Activated CD4-positive, alpha-beta T cell treated with anti-CD3 and anti-CD28 coated beads for 48 hours (primary cell): ENCODE measurements around the gene RYR3.
A peak's percentile ranks its signal among the peaks of the same experiment; 100 is the strongest.

Experiments used
- DNase-seq: peaks from one replicate; pipeline ENCODE4 v3.0.0-alpha.2; 2020

The RYR3 gene

DNA sequence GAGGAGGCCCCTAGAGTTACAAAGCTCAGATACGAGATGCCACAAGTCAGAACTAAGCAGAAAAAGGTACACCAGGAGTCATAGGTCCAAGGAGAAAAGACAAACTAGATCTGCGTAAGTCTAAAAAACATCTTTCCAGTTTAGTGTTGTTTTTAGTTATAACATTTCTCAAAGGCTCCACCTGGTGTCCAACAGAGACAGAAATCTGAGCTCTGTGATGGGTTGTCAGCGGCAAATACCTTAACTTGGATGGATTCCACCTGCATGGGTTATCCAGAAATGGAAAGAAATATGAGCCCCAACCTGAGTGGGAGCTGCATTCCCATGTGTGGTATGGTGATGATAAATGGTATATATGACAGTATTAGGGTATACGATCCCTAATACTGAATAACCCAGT, 418.9 kb downstream of the RYR3 start:
- DNase-seq = no peak

DNA sequence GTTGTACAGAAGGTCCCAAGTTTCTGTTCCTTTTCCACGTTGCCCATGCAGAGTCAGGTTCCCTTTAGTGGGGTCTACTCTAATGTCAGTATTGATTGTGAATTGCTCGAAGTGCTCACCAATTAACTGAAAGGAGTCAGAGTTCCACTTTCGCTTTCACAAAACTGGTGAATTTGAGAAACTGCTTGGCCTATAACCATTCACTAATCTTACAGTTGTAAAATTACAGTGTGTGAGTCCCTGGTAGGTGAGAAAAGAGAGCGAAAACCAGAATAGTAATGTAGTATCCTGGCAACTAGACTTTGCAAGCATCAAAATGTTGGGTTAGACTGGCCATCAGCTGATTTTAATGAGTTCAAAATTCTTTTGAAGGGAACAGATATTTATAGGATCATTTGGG, 420.0 kb downstream of the RYR3 start:
- no peak for DNase-seq

DNA sequence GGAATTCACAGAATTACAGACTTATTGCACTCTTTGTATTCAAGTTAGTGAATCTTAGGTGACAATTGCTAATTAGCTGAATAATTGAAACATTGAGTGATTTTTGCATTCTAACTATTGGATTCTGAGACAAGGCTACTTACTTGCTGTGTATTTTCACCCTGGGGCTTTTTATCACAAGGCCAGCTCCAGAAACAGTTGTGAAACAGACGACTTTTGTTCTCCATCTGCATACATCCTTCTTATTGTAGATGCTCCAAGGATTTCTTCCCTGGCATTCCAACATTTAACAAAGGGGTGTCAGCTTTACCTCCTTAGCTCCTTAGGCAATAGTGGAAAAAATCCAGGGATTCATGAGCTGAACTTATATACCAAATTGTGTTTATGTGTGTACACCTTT, 424.4 kb downstream of the RYR3 start:
- no peak for DNase-seq

DNA sequence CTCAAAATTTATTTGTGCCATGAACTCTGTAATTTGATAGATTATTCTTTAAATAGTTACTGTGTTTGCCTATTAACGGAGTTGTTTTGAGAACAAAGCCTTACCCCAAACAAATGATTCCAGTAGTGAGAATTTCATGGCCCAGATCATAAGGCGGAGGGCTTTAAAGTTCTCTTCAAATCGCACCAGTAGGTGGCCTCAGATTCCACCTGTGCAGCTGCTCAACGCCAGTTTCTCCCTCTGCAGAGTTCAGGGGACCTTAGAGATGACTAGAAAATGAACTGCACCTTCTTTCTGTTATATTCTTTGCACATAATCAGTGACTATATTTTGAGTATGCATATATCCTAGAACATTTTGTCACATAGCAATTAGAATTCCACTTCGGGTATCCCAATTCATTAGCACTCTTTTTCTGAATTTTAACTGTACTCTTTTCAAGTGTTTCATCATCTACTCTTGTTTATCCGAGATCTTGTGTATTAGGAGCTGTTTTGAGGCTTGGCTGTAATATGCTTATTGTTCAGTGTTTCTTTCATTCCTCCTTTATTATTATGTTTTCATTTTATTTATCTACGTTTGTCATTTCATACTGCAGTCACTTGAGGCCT, 425.0 kb downstream of the RYR3 start:
- peak; percentile 23 for DNase-seq

DNA sequence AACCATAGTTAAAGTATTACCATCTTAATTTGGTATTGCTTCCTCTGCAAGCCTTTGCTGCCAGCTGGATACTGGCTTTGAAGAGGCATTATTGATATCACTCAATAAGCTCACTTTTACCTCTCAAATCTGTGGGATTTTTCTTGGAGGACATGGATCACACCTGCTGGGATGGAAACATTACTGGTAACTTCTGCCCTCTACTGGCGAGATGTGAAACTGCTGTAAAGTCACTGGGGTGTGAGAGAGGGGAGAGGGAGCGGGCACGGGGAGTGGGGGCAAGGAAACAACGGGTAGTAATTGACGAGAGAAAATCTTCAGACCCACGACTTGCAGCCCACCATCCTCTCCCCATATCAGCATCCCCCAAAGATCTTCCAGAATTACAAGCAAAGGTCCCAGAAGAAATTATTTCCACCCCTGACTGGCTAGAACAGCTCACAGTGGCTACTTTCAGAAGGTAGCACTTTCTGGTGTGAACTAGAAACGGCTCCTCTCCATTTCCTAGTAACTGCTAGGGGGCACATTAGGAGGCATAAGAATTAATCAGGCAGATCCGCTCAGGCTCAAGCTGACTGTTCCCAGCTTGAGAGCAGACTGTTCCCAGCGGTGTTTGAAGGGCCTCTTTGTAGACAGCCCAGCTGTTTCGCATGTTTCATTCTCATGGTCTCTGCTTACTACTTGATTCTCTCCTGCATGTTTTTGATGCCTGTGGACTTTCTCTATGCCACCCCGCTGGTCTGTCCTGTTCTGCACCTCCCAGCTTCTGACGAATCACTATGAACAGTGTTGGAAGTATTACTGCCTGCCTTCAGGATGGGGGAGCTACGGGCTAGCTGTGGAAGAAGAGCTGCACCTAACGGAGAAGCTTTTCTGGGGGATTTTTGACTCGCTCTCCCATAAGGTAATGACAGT, 427.2 kb downstream of the RYR3 start:
- peak; percentile 42 for DNase-seq

DNA sequence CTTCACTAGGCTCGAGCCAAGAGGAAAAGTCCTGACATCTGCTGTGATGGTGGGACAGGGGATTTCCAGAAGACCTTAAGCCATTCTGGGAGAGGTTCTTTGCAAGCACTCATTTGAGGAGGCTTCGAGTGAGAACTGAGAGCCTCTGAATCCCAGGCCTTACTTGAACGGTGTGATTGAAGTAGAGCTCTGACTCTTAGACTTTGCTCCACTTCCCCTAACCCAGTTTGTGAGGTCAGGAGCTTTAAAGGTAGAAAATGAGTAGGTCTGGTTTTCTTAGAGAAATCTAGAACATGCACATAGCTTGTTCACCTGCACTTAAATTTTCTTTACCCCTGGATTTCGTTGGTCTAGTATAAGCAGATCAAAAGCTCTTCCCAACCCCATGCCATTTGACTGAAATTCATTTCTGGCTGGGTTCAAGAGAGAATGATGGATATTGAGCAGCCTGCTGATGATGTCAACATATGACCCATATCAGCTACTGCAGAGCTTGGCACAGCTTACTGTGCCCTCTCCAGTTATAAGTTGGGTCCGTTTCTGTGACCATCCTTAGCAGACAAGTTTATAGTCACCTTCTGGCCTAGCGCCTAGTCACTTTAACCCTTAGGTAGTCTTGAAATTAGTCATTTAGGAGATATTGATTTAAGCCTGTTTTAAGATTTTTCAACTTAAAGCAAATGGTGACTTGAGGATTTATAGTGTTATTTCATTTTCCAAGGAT, 428.3 kb downstream of the RYR3 start:
- no peak for DNase-seq

DNA sequence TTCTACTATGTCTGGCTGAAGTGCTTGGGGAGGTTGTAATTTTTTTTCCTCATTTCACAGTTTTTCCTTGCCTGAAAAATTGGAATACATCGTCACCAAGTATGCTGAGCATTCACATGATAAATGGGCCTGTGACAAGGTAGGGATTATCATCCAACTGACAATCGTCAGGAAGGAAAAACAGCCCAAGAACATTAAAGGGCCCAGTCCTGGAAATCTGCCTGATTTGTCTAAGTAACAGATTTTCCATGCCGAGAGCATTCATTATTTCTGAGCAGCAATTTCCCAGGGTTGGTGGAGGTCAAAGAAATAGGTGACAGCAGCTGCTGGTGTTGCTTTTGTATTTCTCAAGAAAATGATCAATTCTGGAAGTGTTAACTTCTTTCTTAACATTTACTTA, 431.5 kb downstream of the RYR3 start:
- no peak for DNase-seq

DNA sequence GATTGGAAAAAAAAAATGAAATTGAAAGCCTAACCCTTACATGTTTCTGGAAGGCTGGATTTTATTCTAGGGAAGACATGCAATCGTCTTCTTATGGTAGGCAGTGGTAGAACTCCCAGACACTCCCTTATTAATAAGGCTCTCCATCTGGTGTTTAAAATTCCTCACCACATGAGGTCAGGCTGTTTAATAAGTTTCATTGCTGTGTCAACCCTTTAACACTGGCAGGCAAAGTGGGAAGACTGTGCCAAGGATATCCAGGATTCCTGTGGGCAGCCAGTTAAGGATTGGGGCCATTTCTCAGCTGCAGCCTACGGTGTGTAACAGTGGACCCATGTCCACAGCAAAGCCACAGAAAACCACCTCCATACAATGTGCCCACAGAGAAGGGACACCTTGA, 432.0 kb downstream of the RYR3 start:
- DNase-seq = no peak

DNA sequence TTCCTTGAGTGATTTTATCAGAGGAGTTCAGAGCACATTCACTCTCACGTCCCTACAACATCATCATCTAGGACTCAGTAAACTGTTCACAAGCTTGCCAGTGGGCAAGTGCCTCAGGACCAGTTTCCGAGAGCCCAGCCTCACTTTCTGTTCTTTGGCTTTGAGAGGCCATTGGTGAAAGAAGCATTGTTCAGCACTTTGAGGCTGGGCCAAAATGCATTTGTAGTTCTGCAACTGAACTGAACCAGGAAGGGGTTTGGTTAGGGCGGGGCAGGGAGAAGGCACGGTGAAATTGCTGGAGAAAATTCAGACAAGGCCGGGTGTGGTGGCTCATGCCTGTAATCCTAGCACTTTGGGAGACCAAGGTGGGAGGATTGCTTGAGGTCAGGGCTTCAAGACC, 435.4 kb downstream of the RYR3 start:
- no peak for DNase-seq

DNA sequence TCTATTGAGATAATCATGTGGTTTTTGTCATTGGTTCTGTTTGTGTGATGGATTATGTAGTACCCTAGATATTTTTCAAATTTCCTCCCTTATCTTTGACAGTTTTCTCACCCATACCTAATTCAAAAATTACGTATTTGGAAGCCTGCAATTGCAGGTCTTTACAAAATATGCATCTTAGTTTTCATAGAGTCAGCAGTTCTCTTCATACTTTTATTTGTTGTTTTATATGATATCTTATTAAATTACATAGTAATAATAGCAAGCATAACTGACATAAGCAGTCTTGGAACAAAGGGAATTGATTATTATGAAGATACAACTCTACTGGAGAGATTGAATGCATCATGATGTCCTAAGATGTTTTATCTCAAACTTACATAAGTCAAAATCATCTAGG, 442.2 kb downstream of the RYR3 start:
- DNase-seq = no peak

DNA sequence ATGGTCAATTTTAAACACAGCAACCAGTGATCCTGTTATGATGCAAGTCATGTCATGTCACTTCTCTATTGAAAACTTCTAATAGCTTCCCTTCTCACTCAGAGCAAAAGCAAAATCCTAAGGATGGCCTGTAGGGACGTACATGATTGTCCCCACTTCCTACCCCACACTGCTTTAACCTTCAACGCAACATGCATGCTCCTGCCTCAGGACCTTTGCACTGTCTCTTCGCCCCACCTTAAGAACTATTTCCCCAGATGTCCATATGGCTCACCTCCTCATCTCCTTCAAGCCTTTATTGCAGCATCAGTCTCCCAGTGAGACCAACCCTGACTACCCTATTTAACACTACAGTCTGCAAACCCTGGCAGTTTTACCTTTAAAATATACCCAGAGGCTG, 443.5 kb downstream of the RYR3 start:
- DNase-seq = no peak

DNA sequence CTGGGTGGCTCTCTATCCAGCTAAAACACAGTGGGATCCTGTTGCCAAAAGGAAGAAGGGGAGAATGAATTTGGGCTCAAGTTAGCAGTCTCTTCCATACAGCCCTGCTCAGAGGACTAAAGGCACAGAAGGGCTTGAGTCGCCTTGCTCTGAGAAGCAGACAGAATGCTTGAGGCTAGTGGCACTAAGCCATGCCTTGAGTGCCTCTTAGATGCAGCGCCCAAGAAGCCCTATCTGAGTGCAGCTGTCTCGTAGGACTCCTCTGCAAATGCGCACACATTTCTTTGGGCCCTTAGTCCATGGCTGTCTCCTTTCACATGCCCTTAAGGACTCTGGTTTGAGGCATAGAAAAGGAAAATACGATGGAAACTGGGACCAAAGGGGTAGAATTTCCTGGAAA, 446.2 kb downstream of the RYR3 start:
- no peak for DNase-seq

DNA sequence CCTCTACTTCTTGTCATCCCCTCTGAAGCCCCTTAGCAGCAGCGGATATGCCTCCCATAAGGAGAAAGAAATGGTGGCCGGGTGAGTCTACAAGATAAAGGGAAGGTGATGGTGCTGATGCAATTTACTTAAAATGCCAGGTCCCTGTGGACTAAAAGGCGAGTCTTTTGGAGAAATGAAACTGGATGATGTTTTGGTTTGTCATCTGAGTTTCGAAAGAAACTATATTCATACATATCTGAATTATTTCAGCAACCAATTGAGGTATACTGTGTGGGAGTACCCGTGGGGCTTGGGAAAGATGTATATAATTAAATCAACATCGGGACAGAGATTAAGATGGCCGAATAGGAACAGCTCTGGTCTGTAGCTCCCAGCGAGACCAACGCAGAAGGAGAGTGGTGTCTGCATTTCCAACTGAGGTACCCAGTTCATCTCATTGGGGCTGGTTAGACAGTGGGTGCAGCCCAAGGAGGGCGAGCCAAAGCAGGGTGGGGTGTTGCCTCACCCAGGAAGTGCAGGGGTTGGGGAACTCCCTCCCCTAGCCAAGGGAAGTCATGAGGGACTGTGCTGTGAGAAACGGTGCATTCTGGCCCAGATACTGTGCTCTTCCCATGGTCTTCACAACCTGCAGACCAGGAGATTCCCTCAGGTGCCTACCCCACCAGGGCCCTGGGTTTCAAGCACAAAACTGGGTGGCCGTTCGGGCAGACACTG, 446.9 kb downstream of the RYR3 start:
- DNase-seq = no peak

DNA sequence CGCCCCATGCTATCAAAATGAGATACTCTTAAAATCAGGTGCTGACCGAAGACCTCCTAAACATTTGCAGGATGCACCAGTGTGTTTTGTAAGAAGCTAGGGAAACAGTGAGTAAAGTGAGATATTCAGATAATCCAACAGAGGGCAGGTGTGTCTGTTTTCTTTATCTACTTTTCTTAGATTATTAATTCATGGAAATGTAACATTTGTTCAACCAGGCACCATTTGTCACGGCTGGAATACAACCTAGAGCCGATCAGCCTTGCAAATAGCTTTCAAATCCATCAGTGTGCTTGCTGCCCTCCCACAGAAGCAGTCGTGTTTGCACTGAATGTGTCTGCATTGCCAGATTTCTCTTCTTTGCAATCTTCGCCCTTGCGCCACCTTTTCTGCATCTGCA, 455.6 kb downstream of the RYR3 start:
- no peak for DNase-seq

DNA sequence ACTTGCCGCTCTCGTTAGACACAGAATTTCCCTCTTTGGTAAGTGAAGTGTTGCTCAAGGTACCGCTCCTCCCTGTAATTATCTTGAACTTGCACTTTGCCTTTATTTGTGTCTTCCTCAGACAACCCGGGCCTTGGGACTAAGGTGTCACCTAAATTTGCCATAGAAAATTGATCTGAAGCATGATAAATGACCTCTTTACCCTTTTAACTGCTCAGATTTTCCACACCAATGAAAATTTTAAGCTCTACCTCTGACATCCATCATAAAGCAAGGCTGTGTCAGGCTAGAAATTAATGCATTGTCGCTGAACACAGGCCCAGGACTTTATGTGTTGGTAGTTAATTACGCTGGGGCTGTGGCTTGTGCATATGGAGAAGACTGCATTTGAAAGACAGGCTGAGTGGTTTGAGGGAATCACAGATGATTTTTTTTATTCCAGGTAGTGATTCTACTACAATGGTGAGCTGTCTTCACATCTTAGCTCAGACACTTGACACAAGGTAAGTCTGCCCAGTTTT, 458.0 kb downstream of the RYR3 start:
- DNase-seq = no peak

DNA sequence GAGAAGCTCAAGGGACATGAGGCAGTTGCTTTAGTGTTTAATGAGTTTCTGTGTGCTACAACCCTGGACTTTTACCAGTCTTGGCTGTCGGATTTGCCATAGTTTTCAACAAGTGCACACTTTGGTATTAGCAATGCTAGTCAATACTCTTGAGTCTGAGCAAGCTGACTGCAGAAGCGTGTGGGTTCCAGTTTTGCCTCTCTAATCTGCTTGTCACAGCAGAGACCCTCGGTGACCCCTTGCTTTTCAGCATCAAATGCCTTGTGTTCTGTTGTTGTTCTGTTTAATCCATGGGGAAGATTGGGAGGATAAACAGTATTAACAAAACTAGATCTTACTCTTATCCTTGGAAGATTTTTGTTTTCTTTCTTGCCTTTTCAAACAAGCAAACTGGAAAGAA, 463.2 kb downstream of the RYR3 start:
- DNase-seq = no peak

DNA sequence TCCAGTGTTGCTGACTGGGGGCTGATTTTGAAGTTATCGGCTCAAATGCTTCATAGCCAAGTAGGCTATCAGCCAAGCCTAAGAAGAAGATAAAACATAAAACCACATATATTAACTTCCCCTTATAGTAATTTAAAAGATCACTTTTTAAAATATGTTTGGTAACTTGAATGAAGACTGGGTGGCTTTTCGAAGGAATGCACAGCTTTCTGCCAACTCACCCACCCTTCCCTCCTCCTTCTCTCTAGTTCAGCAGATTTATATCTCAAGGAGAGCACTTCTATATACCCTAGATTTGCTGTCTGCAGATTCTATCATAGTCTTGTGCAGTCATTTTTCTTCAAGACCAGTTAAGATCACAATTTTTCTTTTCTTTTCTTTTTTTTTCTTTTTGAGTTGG, 468.1 kb downstream of the RYR3 start:
- no peak for DNase-seq

DNA sequence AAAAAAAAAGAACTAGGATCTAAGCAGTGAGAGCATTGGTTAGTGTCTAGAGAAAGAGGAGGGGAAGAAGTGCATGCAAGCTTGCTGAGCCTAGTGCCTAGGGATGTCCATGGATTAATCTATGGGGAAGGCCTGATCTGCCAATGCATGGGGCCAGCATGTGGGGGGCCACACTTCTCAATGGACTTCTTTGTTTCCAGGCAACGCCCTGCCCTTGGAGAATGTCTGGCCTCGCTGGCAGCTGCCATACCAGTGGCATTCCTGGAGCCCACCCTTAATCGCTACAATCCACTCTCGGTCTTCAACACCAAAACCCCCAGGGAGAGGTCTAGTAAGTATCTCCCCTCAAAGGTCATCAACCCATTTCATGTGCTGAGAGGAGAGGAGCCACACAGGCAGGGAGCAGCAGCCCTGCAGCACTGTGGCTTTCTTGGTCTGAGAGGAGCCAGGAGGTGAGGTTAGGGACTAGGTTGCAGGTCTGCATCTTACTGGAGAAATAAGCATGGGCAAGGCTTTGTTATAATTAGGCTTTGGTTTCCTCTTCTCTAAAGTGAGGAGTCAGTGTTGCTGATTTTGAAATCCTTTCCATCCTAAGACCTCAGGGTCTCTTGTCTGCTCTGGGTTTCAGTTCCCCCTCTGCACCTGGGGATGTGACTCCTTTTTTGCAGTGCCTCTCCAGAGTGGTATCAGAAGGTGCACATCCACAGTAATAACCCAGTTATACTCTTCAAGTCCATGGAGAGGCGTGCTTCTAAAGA, 469.4 kb downstream of the RYR3 start:
- no peak for DNase-seq

DNA sequence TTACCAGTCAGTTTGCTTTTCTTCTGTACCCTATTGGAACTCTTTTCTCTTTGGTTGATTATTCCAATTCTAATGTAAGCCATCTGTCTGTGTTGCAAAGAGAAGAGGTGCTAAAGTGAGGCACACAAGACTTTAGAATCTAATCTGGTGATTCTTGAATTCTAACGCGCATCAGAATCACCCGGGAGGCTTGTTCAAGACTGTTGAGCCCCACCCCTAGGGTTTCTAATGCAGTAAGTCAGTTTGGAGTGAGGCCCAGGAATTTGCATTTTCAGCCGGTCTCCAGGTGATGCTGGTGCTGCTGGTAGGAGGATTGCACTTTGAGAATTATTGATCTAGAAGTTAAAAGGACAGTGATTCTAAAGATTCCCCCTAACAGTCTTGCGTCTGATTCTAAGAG, 472.2 kb downstream of the RYR3 start:
- no peak for DNase-seq

DNA sequence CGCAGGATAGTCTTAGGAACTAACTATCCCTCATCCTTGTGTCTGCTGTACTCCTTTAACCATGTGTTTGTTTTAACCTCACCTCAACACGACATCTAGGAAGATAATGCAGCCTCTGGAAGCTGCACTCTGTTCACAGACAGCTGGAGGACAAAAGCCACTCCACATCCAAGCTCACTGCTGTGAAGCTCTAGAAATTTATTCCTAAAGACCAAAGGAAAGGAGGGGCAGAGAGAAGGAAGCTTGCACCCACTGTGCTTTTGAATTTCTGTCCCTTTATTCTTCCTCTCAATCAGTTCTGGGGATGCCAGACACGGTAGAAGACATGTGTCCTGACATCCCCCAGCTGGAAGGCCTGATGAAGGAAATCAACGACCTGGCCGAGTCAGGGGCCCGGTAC, 474.6 kb downstream of the RYR3 start:
- no peak for DNase-seq

DNA sequence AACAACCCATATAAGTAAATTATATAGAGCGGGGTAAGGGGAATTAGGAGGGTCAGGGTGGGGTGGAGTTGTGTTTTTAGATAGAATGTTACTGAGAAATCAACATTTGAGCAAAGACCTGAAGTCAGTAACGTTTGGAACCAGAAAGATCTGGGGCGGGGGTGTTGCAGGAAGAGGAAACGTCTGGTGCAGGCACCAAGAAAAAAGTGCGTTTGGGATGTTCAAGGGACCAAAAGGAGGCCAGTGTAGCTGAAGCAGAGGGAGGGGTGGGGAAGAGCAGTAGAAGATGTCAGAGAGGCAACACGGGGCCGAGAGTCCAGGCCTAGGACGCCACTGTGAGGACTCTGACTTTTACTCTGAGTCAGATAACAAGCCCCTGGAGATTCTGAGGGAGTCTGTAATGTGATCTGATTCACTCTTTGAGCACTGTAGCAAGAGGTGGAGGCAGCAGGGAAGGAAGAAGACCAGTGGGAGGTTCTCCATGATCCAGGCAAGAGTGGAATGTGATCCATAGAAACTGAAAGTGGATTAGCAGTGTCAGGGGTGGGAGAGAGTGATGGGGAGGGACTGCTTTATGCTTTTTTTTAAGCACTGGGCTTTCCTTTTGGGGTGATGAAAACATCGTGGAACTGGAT, 478.3 kb downstream of the RYR3 start:
- no peak for DNase-seq

DNA sequence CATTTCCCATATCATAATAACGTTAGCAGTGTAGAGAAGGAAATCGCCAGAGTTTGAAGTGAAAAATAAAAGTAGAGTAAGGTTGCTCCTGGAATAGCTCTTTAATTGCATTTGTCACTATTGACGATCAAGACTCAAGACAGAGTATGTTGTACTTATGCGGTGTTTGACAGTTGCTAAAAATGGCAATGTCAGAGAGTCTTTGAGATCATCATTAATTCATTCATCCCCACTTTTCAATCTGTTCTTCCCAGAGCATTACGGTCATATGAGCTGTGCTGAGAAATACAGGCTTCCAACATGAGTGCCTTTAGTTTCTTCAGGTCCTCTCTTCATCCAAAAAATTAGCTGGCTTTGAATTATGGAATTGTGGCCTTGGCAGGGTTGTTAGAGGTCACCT, 483.7 kb downstream of the RYR3 start:
- no peak for DNase-seq
